Measurements from ENCODE around the gene CCNO.

CCNO gene

DNA sequence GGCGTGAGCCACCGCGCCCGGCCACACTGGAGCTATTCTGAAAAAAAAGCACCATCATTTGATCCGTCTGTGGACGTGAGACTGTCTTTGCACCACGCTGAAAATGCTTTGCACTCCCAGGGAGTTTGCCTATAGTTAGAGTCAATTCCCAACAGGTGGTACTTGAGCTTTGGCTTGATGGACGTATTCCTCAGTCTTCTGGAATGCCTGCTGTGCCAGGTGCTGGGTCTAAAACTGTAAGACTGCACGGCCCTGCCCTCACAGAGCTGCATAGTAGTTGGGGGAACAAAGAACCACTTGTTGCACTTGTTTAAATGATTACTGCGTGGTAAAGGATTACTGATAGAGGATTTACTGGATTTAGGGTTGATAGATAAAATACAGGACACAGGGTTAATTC, 3.4 kb upstream of the CCNO start:
- TF ChIP-seq, protein P1, sequence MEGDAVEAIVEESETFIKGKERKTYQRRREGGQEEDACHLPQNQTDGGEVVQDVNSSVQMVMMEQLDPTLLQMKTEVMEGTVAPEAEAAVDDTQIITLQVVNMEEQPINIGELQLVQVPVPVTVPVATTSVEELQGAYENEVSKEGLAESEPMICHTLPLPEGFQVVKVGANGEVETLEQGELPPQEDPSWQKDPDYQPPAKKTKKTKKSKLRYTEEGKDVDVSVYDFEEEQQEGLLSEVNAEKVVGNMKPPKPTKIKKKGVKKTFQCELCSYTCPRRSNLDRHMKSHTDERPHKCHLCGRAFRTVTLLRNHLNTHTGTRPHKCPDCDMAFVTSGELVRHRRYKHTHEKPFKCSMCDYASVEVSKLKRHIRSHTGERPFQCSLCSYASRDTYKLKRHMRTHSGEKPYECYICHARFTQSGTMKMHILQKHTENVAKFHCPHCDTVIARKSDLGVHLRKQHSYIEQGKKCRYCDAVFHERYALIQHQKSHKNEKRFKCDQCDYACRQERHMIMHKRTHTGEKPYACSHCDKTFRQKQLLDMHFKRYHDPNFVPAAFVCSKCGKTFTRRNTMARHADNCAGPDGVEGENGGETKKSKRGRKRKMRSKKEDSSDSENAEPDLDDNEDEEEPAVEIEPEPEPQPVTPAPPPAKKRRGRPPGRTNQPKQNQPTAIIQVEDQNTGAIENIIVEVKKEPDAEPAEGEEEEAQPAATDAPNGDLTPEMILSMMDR (conservative IDR thresholded peaks at IDR 0.05): no peak

GRCh38 chr5:55234121-55234700, 803 bp upstream of the CCNO start:
- peak overlapping the region; percentile 90 for H3K27ac ChIP-seq
- TF ChIP-seq, protein P1 (conservative IDR thresholded peaks at IDR 0.05): no peak

More for the DNA sequence above, 3.4 kb upstream of the CCNO start:
- H3K27ac ChIP-seq: no peak overlapping the region

DNA sequence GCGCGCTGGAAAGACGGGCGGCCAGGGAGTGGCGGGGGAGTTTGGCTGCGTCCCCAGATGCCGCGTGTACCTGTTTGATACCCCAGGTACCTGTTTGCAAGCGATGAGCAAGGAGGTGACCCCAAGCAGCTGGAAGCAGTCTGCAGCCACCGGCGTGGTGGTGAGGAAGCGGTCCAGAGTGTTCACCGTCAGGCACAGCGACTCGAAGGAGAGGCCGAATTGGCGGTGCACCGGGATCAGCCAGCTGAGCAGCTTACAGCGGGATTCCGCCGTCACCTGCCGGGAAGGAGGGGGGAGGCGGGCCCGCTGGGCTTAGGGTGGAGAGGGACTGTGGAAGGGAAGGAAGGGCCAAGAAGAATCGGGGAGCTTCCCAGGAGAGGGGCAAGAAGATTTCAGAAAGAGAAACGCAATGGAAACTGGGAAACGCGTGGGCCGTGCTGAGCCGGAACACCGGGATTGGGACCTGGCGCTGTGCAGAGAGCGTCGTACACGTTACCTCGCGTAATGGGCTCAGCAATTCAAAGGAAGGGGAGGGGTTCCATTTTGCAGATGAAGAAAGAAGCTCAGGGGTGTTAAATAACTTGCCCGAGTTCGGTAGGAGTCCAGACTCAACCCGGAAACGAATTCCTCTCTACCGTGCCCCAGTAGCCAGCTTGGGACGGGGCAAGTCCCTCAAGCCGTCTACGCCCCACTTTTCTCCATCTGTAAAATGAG, 980 bp downstream of the CCNO start:
- TF ChIP-seq, protein P1 (conservative IDR thresholded peaks at IDR 0.05): no peak
- H3K27ac ChIP-seq: peak overlapping the region; percentile 90

- TF ChIP-seq, protein P1 (conservative IDR thresholded peaks at IDR 0.05): no peak
- H3K27ac ChIP-seq: peak overlapping the region; percentile 90
Observed at GRCh38 chr5:55231919-55232270, 1.5 kb downstream of the CCNO start.

- peak overlapping the region; percentile 90 for H3K27ac ChIP-seq
- TF ChIP-seq, protein P1 (conservative IDR thresholded peaks at IDR 0.05): peak; percentile 24
Observed at GRCh38 chr5:55231029-55231918, 2.1 kb downstream of the CCNO start.

DNA sequence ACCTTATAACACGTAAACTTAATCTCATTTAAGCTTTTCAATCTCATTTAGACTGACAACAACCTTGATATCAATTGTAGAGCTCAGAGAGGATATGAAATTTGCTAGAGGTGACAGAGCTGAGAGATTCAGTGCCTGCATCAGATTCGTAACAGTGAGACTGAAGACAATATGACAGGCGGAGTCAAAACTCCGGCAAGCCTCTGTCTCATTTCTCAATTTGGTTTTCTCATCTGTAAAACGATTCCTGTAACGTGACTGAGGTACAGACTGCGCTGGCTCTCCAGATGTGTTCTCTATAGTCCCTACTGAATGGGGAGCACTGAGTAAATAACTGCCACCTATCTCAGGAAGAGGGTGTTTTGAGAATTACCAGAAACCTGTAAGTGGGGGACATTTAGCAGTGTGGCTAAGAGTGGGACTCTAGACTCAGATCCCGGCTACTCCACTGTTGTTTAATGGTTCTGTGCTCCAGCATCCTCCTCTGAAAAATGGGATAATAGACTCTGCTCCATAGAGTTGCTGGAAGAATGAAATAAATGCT, 3.2 kb downstream of the CCNO start:
- H3K27ac ChIP-seq: peak overlapping the region; percentile 90; the same call in 1 of the 2 replicates
- TF ChIP-seq, protein P1 (conservative IDR thresholded peaks at IDR 0.05): no peak
